ENCODE data around the gene YTHDF2.

Gene YTHDF2

GRCh38 chr1:28781305-28781704 is 44.6 kb downstream of the YTHDF2 start:
- Histone ChIP-seq H3K4me3 (ENCODE audit: low read depth, low read length) (no peak overlapping the region), H3K4me1 (ENCODE audit: control insufficient read depth, insufficient read depth, low read length) (no peaks in the 10 kb centered on the region), H3K36me3 (ENCODE audit: control insufficient read depth in 2 of 2, insufficient read depth in 1 of 2, low read length in 2 of 2) (no peaks in the 10 kb centered on the region; a peak in 1 of 3 replicates), H3K9me3 (ENCODE audit: control insufficient read depth, insufficient read depth, low read depth, low read length) (no peaks in the 10 kb centered on the region), H3K27ac (ENCODE audit: extremely low read depth, low read depth, low read length) (no peak overlapping the region)
- CTCF ChIA-PET: no interaction called here
- POLR2A ChIA-PET: interaction anchor here (2.1 kb wide), 1 partner anchor 132 kb away, joined by 10 read pairs; the partner anchor contains the start of gene RNU11
- TF ChIP-seq KLF16 (tag by site-specific recombination; IDR thresholded peaks at IDR 0.05) (no peak), ZNF292 (tag by site-specific recombination; IDR thresholded peaks at IDR 0.05; ENCODE audit: borderline replicate concordance, low read depth) (no peak), ZNF701 (tag by site-specific recombination; IDR thresholded peaks at IDR 0.05) (no peak), ZNF549 (tag by site-specific recombination; IDR thresholded peaks at IDR 0.05) (no peak), ZNF37A (tag by site-specific recombination; IDR thresholded peaks at IDR 0.05) (no peak), ZNF221 (tag by site-specific recombination; IDR thresholded peaks at IDR 0.05; ENCODE audit: borderline replicate concordance) (no peak), ZNF514 (tag by site-specific recombination; IDR thresholded peaks at IDR 0.05) (no peak), MEIS1 (CRISPR knock-in tag; IDR thresholded peaks at IDR 0.05; ENCODE audit: borderline replicate concordance) (no peak), ZNF214 (tag by site-specific recombination; IDR thresholded peaks at IDR 0.05; ENCODE audit: borderline replicate concordance) (no peak), KLF9 (tag by site-specific recombination; IDR thresholded peaks at IDR 0.05; ENCODE audit: low read depth) (no peak), RBAK (tag by site-specific recombination; IDR thresholded peaks at IDR 0.05) (no peak), ZNF302 (tag by site-specific recombination; IDR thresholded peaks at IDR 0.05; ENCODE audit: low read depth) (no peak), CTCF (tag by site-specific recombination; IDR thresholded peaks at IDR 0.05) (no peak), ZFP41 (tag by site-specific recombination; IDR thresholded peaks at IDR 0.05; ENCODE audit: borderline replicate concordance) (no peak), ZIC2 (tag by site-specific recombination; IDR thresholded peaks at IDR 0.05) (no peak)
- TF ChIP-seq, protein P1, sequence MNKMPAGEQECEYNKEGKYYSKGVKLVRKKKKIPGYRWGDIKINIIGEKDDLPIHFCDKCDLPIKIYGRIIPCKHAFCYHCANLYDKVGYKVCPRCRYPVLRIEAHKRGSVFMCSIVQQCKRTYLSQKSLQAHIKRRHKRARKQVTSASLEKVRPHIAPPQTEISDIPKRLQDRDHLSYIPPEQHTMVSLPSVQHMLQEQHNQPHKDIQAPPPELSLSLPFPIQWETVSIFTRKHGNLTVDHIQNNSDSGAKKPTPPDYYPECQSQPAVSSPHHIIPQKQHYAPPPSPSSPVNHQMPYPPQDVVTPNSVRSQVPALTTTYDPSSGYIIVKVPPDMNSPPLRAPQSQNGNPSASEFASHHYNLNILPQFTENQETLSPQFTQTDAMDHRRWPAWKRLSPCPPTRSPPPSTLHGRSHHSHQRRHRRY (tag by site-specific recombination; IDR thresholded peaks at IDR 0.05): no peak
- TF ChIP-seq, protein P2, sequence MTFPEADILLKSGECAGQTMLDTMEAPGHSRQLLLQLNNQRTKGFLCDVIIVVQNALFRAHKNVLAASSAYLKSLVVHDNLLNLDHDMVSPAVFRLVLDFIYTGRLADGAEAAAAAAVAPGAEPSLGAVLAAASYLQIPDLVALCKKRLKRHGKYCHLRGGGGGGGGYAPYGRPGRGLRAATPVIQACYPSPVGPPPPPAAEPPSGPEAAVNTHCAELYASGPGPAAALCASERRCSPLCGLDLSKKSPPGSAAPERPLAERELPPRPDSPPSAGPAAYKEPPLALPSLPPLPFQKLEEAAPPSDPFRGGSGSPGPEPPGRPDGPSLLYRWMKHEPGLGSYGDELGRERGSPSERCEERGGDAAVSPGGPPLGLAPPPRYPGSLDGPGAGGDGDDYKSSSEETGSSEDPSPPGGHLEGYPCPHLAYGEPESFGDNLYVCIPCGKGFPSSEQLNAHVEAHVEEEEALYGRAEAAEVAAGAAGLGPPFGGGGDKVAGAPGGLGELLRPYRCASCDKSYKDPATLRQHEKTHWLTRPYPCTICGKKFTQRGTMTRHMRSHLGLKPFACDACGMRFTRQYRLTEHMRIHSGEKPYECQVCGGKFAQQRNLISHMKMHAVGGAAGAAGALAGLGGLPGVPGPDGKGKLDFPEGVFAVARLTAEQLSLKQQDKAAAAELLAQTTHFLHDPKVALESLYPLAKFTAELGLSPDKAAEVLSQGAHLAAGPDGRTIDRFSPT (tag by site-specific recombination; IDR thresholded peaks at IDR 0.05): no peak

GRCh38 chr1:28782011-28782410 is 45.3 kb downstream of the YTHDF2 start:
- ChIA-PET CTCF (interaction anchor here (0.6 to 6.5 kb wide), 5 partner anchors 22 to 678 kb away, joined by 3 to 167 read pairs (median 6); no protein-coding TSS in a partner anchor), POLR2A (interaction anchor here (2.1 kb wide), 1 partner anchor 133 kb away, joined by 10 read pairs; the partner anchor contains the start of gene RNU11)
- TF ChIP-seq, protein P3, sequence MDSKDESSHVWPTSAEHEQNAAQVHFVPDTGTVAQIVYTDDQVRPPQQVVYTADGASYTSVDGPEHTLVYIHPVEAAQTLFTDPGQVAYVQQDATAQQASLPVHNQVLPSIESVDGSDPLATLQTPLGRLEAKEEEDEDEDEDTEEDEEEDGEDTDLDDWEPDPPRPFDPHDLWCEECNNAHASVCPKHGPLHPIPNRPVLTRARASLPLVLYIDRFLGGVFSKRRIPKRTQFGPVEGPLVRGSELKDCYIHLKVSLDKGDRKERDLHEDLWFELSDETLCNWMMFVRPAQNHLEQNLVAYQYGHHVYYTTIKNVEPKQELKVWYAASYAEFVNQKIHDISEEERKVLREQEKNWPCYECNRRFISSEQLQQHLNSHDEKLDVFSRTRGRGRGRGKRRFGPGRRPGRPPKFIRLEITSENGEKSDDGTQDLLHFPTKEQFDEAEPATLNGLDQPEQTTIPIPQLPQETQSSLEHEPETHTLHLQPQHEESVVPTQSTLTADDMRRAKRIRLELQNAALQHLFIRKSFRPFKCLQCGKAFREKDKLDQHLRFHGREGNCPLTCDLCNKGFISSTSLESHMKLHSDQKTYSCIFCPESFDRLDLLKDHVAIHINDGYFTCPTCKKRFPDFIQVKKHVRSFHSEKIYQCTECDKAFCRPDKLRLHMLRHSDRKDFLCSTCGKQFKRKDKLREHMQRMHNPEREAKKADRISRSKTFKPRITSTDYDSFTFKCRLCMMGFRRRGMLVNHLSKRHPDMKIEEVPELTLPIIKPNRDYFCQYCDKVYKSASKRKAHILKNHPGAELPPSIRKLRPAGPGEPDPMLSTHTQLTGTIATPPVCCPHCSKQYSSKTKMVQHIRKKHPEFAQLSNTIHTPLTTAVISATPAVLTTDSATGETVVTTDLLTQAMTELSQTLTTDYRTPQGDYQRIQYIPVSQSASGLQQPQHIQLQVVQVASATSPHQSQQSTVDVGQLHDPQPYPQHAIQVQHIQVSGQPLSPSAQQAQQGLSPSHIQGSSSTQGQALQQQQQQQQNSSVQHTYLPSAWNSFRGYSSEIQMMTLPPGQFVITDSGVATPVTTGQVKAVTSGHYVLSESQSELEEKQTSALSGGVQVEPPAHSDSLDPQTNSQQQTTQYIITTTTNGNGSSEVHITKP (tag by site-specific recombination; IDR thresholded peaks at IDR 0.05): no peak
- peak; percentile 58 for TF ChIP-seq ZNF341 (tag by site-specific recombination; IDR thresholded peaks at IDR 0.05; ENCODE audit: low read depth)

More at GRCh38 chr1:28782011-28782410, 45.3 kb downstream of the YTHDF2 start:
- Histone ChIP-seq H3K4me1 (ENCODE audit: control insufficient read depth, insufficient read depth, low read length) (no peaks in the 10 kb centered on the region), H3K4me3 (ENCODE audit: low read depth, low read length) (no peak overlapping the region), H3K27ac (ENCODE audit: extremely low read depth, low read depth, low read length) (no peak overlapping the region), H3K9me3 (ENCODE audit: control insufficient read depth, insufficient read depth, low read depth, low read length) (no peaks in the 10 kb centered on the region), H3K36me3 (ENCODE audit: control insufficient read depth in 2 of 2, insufficient read depth in 1 of 2, low read length in 2 of 2) (no peaks in the 10 kb centered on the region)
